HepG2 (cell line): ENCODE results near the gene GPR17. TPM values are rescaled to one million over a fixed set of nuclear protein-coding genes. Genes with fewer than 3 reads are reported as not detected.
A peak's percentile ranks its signal among the peaks of the same experiment; 100 is the strongest.

ENCODE experiments used
- CC2D1A ChIP-seq: sonication (generic); formaldehyde crosslinking; IDR thresholded peaks from 2 replicates; pipeline ENCODE4 v1.8.1; 2023; ENCODE audit warnings: mild to moderate bottlenecking, missing genetic modification reagents
- CREB1 ChIP-seq, 2 experiments: fragments of 450-650 bp in 1 of 2; IDR thresholded peaks; 2 replicates each; pipeline ENCODE4 v1.6.1; 2016 to 2017; ENCODE audit warnings: control low read depth in 1 of 2, mild to moderate bottlenecking in 1 of 2, missing compliant biosample characterization in 1 of 2, missing genetic modification characterization in 1 of 2
- DNMT3B ChIP-seq: conservative IDR thresholded peaks from 2 replicates; pipeline ENCODE4 v1.6.1; 2016; ENCODE audit warnings: missing biosample characterization, control low read depth
- MTF1 ChIP-seq: sonication (generic); formaldehyde crosslinking; IDR thresholded peaks from 2 replicates; pipeline ENCODE4 v1.5.0; 2020; ENCODE audit warnings: missing genetic modification reagents
- NFATC3 ChIP-seq: sonication (generic); formaldehyde crosslinking; IDR thresholded peaks from 2 replicates; pipeline ENCODE4 v1.5.1; 2020; ENCODE audit warnings: mild to moderate bottlenecking, missing genetic modification reagents
- NR2F1 ChIP-seq, 2 experiments: fragments of 450-650 bp in 1 of 2; formaldehyde crosslinking in 1 of 2; IDR thresholded peaks; 2 replicates each; pipeline versions ENCODE4 v1.5.0 to v1.6.1; 2016 to 2020; ENCODE audit warnings: mild to moderate bottlenecking in 1 of 2, missing compliant biosample characterization in 1 of 2, missing genetic modification reagents in 1 of 2, moderate library complexity in 1 of 2
- PBX3 ChIP-seq: sonication (generic); formaldehyde crosslinking; IDR thresholded peaks from 2 replicates; pipeline ENCODE4 v1.8.1; 2023; ENCODE audit warnings: missing genetic modification reagents, inconsistent platforms, borderline replicate concordance
- SALL1 ChIP-seq: sonication (generic); formaldehyde crosslinking; IDR thresholded peaks from 2 replicates; pipeline ENCODE4 v1.8.0; 2022; ENCODE audit warnings: mild to moderate bottlenecking, missing genetic modification reagents
- SIX1 ChIP-seq: sonication (generic); formaldehyde crosslinking; IDR thresholded peaks from 2 replicates; pipeline ENCODE4 v1.4.0; 2020; ENCODE audit warnings: missing genetic modification reagents, borderline replicate concordance
- TFE3 ChIP-seq: IDR thresholded peaks from 2 replicates; pipeline ENCODE4 v1.6.1; 2016
- ZBTB26 ChIP-seq: IDR thresholded peaks from 2 replicates; pipeline ENCODE4 v1.6.1; 2016; ENCODE audit warnings: missing compliant biosample characterization, missing genetic modification reagents, borderline replicate concordance
- ZBTB40 ChIP-seq, 2 experiments: fragments of 450-650 bp in 1 of 2; sonication (generic) in 1 of 2; formaldehyde crosslinking in 1 of 2; IDR thresholded peaks; 2 replicates each; pipeline versions ENCODE4 v1.6.1 to v1.8.0; 2016 to 2022; ENCODE audit warnings: antibody characterized with exemption in 1 of 2, mild to moderate bottlenecking in 1 of 2, missing genetic modification reagents in 1 of 2
- ZBTB49 ChIP-seq: sonication (generic); formaldehyde crosslinking; IDR thresholded peaks from 2 replicates; pipeline ENCODE4 v1.4.0; 2020; ENCODE audit warnings: missing genetic modification reagents, borderline replicate concordance
- polyA plus RNA-seq, 8 experiments: library from polyadenylated mRNA; depleted of rRNA in 3 of 8; stranded (reverse) in 7 of 8; unstranded in 1 of 8; fragments of >200 nt; fragmentation: Illumina TruSeq in 4 of 8; extraction: Trizol in 4 of 8; gene quantifications; 2 replicates each; pipeline versions ENCODE4 v1.2.1 to v1.2.3, GENCODE V29; 2011 to 2016; ENCODE audit warnings: low read depth in 4 of 8, missing spikeins in 1 of 8, mixed read lengths in 1 of 8; ENCODE audit not compliant: insufficient read depth in 1 of 8
- total RNA-seq, 5 experiments: library from RNA; depleted of rRNA; stranded (reverse); fragments of >200 nt; fragmentation: Illumina TruSeq; extraction: Trizol; gene quantifications; 2 replicates each; pipeline ENCODE4 v1.2.3, GENCODE V29; 2016; ENCODE audit warnings: low read depth in 1 of 5

Gene GPR17
- total and polyA plus RNA-seq, 2 of the 13 experiments (the other 11 are each of a cell fraction or from before 2014, with no cell fraction given): not detected

- TF ChIP-seq PBX3 (CRISPR knock-in tag) (no peak), ZBTB49 (no peak), CC2D1A (CRISPR knock-in tag) (no peak), NFATC3 (CRISPR knock-in tag) (no peak), CREB1 (IDR thresholded peaks at IDR 0.05) (no peak), CREB1 (CRISPR knock-in tag; IDR thresholded peaks at IDR 0.05) (no peak), TFE3 (CRISPR knock-in tag) (no peak; the same call in none of the 2 replicates), MTF1 (CRISPR knock-in tag) (peak; percentile 22; the same call in 1 of the 2 replicates), ZBTB40 (IDR thresholded peaks at IDR 0.05) (no peak), ZBTB40 (CRISPR knock-in tag; IDR thresholded peaks at IDR 0.05) (peak; percentile 10; the same call in 1 of the 2 replicates), SIX1 (CRISPR knock-in tag) (no peak), NR2F1 (CRISPR knock-in tag; IDR thresholded peaks at IDR 0.05) (no peak), SALL1 (CRISPR knock-in tag) (peak; percentile 73), DNMT3B (CRISPR knock-in tag) (no peak), ZBTB26 (CRISPR knock-in tag) (no peak; the same call in 1 of the 2 replicates)
Observed at GRCh38 chr2:127701193-127701650, 55.3 kb downstream of the GPR17 start, which contains the start of gene SFT2D3 (continued).
